Thyroid gland (tissue), 4 donors: ENCODE data around the gene NANOGP8. TPM values are rescaled to one million over a fixed set of nuclear protein-coding genes. Genes with fewer than 3 reads are reported as not detected.
"Not testable (repeated sequence)": the region's sequence is repeated elsewhere in the genome, so short reads cannot be mapped to it uniquely, and the experiment has no call there.

ENCODE experiments used
- DNase-seq, 2 donors: peaks; one replicate each; pipeline ENCODE4 v3.0.0-alpha.2; 2019
- H3K27ac ChIP-seq, 3 donors: fragments of 200-600 bp; sonication (generic); 1 replicate in 2 of 3; 2 replicates in 1 of 3; pipeline ENCODE4 v1.5.1; 2016 to 2019; ENCODE audit warnings: mild to moderate bottlenecking in 1 of 3, moderate library complexity in 1 of 3
- H3K27me3 ChIP-seq: fragments of 200-600 bp; sonication (generic); one replicate; pipeline ENCODE4 v1.5.1; 2019
- H3K36me3 ChIP-seq, 2 donors: fragments of 200-600 bp; sonication (generic); one replicate each; pipeline ENCODE4 v1.5.1; 2016 to 2019
- H3K4me1 ChIP-seq, 2 donors: fragments of 200-600 bp; sonication (generic); one replicate each; pipeline ENCODE4 v1.5.1; 2017 to 2019
- H3K4me3 ChIP-seq, 3 donors: fragments of 200-600 bp; sonication (generic); replicated peaks in 1 of 3; 1 replicate in 2 of 3; 2 replicates in 1 of 3; pipeline ENCODE4 v1.5.1; 2016; ENCODE audit warnings: mild to moderate bottlenecking in 1 of 3
- H3K9me3 ChIP-seq: fragments of 200-600 bp; sonication (generic); one replicate; pipeline ENCODE4 v1.5.1; 2017
- CTCF ChIP-seq, 6 experiments: fragments of 200-600 bp in 3 of 6; fragments of 450-650 bp in 3 of 6; sonication (generic) in 3 of 6; IDR thresholded peaks; one replicate each; pipeline ENCODE4 v1.5.1; 2016 to 2019; ENCODE audit warnings: antibody characterized with exemption in 6 of 6, mild to moderate bottlenecking in 2 of 6, inconsistent platforms in 1 of 6, moderate library complexity in 1 of 6
- POLR2A ChIP-seq, 2 donors: fragments of 450-650 bp; IDR thresholded peaks; one replicate each; pipeline ENCODE4 v1.6.1; 2017; ENCODE audit warnings: antibody characterized with exemption in 2 of 2, mild to moderate bottlenecking in 2 of 2, moderate library complexity in 1 of 2
- WGBS, 2 donors: methylation state at CpG; one replicate each; pipeline ENCODE4 v1.1.5; 2017; 5-methylcytosine and 5-hydroxymethylcytosine counted together
- intact Hi-C: fragments of 100-400 bp; cut with DNase I; formaldehyde crosslinking; loops from one replicate; pipeline ENCODE4 v1.15.1; 2023
- total RNA-seq, 4 donors: library from RNA; depleted of rRNA; stranded (reverse); fragments of >200 nt; gene quantifications; one replicate each; pipeline ENCODE4 v1.2.3, GENCODE V29; 2016

The NANOGP8 gene, protein sequence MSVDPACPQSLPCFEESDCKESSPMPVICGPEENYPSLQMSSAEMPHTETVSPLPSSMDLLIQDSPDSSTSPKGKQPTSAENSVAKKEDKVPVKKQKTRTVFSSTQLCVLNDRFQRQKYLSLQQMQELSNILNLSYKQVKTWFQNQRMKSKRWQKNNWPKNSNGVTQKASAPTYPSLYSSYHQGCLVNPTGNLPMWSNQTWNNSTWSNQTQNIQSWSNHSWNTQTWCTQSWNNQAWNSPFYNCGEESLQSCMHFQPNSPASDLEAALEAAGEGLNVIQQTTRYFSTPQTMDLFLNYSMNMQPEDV
- total RNA-seq, result 1 to 10 TPM in 3 of 4 donors, under 1 TPM in 1; 0.81 to 3.2 (median 2.6) TPM

DNA sequence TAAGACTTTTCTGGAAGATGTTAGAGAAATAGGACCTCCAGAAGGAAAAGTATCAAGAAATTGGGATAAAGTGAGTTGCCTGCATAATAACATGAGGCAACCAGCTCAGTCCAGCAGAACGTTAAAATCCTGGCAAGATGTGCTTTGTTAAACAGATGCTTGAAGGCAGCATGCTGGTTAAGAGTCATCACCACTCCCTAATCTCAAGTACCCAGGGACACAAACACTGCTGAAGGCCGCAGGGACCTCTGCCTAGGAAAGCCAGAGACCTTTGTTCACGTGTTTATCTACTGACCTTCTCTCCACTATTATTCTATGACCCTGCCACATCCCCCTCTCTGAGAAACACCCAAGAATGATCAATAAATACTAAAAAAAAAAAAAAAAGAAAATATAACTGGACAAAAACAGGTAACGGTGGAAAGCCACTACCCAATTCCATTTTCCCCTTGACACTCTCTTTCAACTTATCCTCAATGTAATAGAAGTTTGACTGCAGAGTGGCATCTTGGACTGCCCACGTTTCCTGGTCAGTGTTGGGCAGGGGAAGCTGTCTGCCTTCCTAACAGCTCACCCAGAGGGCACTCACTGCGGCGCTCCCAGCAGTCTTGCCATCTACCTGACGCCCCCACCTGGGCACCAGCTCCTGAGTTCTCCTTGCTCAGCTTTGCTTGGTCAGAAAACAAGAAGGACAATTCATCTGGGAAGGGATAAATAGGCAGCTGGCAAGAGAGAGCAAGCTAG is at the start of gene NANOGP8:
NANOGP8 (minus strand) TSS at position 120 of the 744 bp plus-strand sequence. CDS start 185 bp downstream, outside the sequence.
- H3K4me3 ChIP-seq, H3K27ac ChIP-seq, H3K4me1 ChIP-seq, intact Hi-C loops, H3K27me3 ChIP-seq, H3K36me3 ChIP-seq, DNase-seq, H3K9me3 ChIP-seq: not testable (repeated sequence)
- WGBS, 2 donors, result 66 to 68% methylated on average over 8 of the region's 8 CpGs

DNA sequence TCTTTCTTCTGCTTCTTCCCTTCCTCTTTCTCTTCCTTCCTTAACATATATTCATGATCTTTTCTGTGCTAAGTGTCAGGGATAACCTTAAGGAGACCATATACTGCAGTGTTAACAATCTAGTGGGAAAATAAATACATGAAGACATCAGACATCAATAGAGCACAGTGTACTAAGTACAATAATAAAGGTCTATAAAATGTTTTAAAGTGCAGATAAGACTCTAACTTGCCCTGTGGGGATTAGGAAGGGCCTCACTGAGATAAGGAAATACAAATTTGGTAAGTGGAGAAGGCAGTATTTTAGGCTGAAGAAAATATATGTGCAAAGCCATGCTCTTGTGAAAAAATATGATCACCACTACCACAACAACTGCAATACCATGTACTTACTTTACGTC is 49.2 kb upstream of the NANOGP8 start:
- no peak for DNase-seq
- intact Hi-C loops, result no loop called here

GRCh38 chr15:35130245-35130644 is 45.1 kb upstream of the NANOGP8 start:
- intact Hi-C loops, result no loop called here

More for the DNA sequence above, 49.2 kb upstream of the NANOGP8 start:
- Histone ChIP-seq H3K27me3 (no peaks in the 10 kb centered on the region), H3K36me3 (no peaks in the 10 kb centered on the region), H3K4me1 (no peaks in the 10 kb centered on the region), H3K4me3 (no peak overlapping the region), H3K27ac (no peak overlapping the region), H3K9me3 (no peaks in the 10 kb centered on the region)
- TF ChIP-seq POLR2A (IDR thresholded peaks at IDR 0.05) (no peak), CTCF (IDR thresholded peaks at IDR 0.05) (no peak)
- 96 to 97% methylated on average over 1 of the region's 1 CpG for WGBS, 2 donors

DNA sequence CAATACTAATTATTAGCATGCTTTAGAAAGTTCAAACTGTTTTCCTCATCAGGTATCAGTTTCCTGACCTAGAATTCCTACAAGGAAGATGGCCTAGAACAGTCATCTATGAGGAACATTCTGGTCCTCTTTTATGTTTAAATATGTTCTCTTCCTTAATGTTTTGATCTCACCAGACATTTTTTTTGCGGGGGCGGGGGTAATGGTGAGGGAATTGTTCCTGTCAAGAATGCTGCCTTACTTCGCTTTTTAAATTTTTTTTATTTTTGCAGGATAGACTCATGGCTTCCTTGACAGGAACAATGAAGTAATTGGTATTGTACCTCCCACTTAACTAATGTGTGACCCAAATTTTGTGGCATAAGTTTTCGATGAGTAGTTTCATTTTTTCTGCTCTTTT is 44.3 kb upstream of the NANOGP8 start:
- intact Hi-C loops, result no loop called here

More at GRCh38 chr15:35130245-35130644, 45.1 kb upstream of the NANOGP8 start:
- TF ChIP-seq CTCF (IDR thresholded peaks at IDR 0.05) (no peak), POLR2A (IDR thresholded peaks at IDR 0.05) (no peak)
- Histone ChIP-seq H3K36me3 (no peaks in the 10 kb centered on the region), H3K4me1 (no peaks in the 10 kb centered on the region), H3K9me3 (no peaks in the 10 kb centered on the region), H3K27ac (no peak overlapping the region), H3K27me3 (no peaks in the 10 kb centered on the region), H3K4me3 (no peak overlapping the region)
- WGBS, 2 donors, result 87 to 93% methylated on average over 1 of the region's 1 CpG
- no peak for DNase-seq

DNA sequence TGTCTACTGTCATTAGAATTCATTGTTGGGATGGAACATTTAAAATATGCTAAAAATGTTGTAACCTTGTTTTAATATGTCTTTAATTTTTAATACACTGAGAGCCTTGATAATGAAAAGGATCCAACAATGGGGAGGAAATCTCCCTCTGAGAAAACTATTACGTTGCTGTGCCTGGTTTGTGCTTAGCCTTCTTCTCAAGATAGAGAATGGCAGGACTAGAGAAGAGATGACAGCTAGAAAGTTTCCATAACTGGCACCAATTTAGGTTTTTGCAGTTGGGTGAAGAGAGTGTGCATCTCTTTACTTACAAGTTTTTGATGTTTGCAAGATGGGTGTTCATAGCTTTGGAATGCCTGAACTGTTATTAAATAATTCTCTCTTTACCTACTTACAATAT is 42.6 kb upstream of the NANOGP8 start:
- 88 to 91% methylated on average over 1 of the region's 1 CpG for WGBS, 2 donors
- H3K36me3 ChIP-seq, result no peaks in the 10 kb centered on the region
- H3K27ac ChIP-seq, result no peak overlapping the region
- H3K4me3 ChIP-seq, result no peak overlapping the region
- no peaks in the 10 kb centered on the region for H3K4me1 ChIP-seq
- DNase-seq, result no peak
- no peaks in the 10 kb centered on the region for H3K27me3 ChIP-seq
- H3K9me3 ChIP-seq, result no peaks in the 10 kb centered on the region
- intact Hi-C loops, result no loop called here
- TF ChIP-seq POLR2A (IDR thresholded peaks at IDR 0.05) (no peak), CTCF (IDR thresholded peaks at IDR 0.05) (no peak)

More for the DNA sequence above, 44.3 kb upstream of the NANOGP8 start:
- no peak for TF ChIP-seq CTCF (IDR thresholded peaks at IDR 0.05)
- no peak for TF ChIP-seq POLR2A (IDR thresholded peaks at IDR 0.05)
- no peaks in the 10 kb centered on the region for H3K9me3 ChIP-seq
- H3K27me3 ChIP-seq, result no peaks in the 10 kb centered on the region
- 93 to 95% methylated on average over 4 of the region's 4 CpGs for WGBS, 2 donors
- H3K27ac ChIP-seq, result no peak overlapping the region
- H3K36me3 ChIP-seq, result no peaks in the 10 kb centered on the region
- no peaks in the 10 kb centered on the region for H3K4me1 ChIP-seq
- H3K4me3 ChIP-seq, result no peak overlapping the region
- DNase-seq, result no peak
